ENCODE data around the gene DAGLB.
"Not testable (repeated sequence)": the region's sequence is repeated elsewhere in the genome, so short reads cannot be mapped to it uniquely, and the experiment has no call there.

DAGLB gene

DNA sequence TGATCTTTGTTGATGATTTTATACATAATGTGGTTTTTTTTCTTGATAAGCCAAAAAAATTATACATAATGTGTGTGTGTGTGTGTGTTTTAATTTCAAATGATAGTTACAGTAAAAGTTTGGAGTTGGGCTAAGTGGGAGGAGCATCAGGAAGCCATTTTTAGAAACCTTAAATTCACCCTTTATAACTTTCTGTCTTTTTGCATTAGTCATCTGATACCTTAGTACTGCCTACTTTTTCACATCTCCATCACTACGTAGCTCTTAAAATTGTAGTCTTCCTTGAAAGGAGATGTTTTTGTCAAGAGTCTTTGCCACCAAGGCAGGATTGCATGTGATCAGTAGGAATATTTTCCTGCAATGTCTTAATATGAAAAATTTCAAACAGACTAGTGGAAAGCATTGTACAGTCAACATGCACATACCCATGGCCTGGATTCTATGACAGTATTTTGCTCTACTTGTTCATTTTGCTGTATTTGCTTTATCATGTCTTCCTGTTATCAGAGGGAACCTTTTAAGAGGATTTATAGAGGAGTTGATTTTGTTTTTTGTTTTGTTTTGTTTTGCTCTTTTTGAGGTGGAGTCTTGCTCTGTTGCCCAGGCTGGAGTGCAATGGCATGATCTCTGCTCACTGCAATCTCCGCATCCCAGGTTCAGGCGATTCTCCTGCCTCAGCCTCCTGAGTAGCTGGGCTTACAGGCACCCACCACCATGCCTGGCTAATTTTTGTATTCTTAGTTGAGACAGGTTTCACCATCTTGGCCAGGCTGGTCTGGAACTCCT, 67.3 kb downstream of the DAGLB start:
- Histone ChIP-seq H3K9ac (ENCODE audit: low read length) (no peak overlapping the region), H3K4me1 (ENCODE audit: low read length) (peaks cover 5% of the 10 kb centered on the region; the same call in 1 of the 2 replicates), H3K27ac (ENCODE audit: low read length) (no peak overlapping the region), H3K9me2 (replicated peaks; ENCODE audit: insufficient read depth, low read length) (no peaks in the 10 kb centered on the region), H3F3A (ENCODE audit: insufficient read depth, low read length) (no peaks in the 10 kb centered on the region), H3K4me3 (ENCODE audit: low read length) (no peak overlapping the region), H2AFZ (ENCODE audit: low read length) (no peak overlapping the region), H3K27me3 (replicated peaks; ENCODE audit: insufficient read depth, low read length) (no peaks in the 10 kb centered on the region), H3K79me2 (ENCODE audit: low read length) (peaks cover 100% of the 10 kb centered on the region), H4K20me1 (ENCODE audit: insufficient read depth, low read length) (peaks cover 53% of the 10 kb centered on the region), H3K4me2 (ENCODE audit: low read depth, low read length) (no peak overlapping the region), H3K36me3 (replicated peaks; ENCODE audit: insufficient read depth, low read length) (no peaks in the 10 kb centered on the region; the same call in 1 of the 2 replicates), H3K9me3 (replicated peaks; ENCODE audit: insufficient read depth, low read length) (no peaks in the 10 kb centered on the region)
- TF ChIP-seq EZH2phosphoT487 (IDR thresholded peaks at IDR 0.05; ENCODE audit: low read length) (no peak), EZH2 (optimal IDR thresholded peaks at IDR 0.05; ENCODE audit: low read depth, low read length) (no peak)
- TF ChIP-seq, protein P1, sequence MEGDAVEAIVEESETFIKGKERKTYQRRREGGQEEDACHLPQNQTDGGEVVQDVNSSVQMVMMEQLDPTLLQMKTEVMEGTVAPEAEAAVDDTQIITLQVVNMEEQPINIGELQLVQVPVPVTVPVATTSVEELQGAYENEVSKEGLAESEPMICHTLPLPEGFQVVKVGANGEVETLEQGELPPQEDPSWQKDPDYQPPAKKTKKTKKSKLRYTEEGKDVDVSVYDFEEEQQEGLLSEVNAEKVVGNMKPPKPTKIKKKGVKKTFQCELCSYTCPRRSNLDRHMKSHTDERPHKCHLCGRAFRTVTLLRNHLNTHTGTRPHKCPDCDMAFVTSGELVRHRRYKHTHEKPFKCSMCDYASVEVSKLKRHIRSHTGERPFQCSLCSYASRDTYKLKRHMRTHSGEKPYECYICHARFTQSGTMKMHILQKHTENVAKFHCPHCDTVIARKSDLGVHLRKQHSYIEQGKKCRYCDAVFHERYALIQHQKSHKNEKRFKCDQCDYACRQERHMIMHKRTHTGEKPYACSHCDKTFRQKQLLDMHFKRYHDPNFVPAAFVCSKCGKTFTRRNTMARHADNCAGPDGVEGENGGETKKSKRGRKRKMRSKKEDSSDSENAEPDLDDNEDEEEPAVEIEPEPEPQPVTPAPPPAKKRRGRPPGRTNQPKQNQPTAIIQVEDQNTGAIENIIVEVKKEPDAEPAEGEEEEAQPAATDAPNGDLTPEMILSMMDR (IDR thresholded peaks at IDR 0.05; ENCODE audit: low read length), result no peak
- no peak for DNase-seq

DNA sequence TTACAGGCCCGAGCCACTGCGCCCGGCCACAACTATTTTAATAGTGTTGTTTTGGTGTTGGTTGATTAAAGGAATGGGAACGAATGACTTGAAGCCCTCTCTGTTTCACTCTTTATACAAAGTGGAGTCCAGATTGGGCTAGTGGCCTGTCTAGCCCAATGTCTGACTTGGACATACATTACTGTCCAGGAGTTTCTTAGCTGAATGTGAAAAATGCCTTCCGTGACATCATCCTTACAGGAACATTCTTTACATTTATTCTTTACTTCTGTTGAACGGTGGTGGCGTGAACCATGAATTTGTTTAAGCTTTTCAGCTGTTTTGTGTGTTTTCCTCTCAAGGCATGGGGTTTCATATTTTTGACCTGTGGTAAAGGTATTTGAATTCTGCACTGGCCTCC, 67.9 kb downstream of the DAGLB start:
- no peaks in the 10 kb centered on the region for H3K9me3 ChIP-seq (replicated peaks; ENCODE audit: insufficient read depth, low read length)
- no peaks in the 10 kb centered on the region for H3F3A ChIP-seq (ENCODE audit: insufficient read depth, low read length)
- H2AFZ ChIP-seq (ENCODE audit: low read length), result no peak overlapping the region
- H3K79me2 ChIP-seq (ENCODE audit: low read length), result peaks cover 100% of the 10 kb centered on the region
- no peaks in the 10 kb centered on the region for H3K9me2 ChIP-seq (replicated peaks; ENCODE audit: insufficient read depth, low read length)
- H3K27ac ChIP-seq (ENCODE audit: low read length), result no peak overlapping the region
- H3K4me1 ChIP-seq (ENCODE audit: low read length), result peaks cover 5% of the 10 kb centered on the region; the same call in 1 of the 2 replicates
- DNase-seq, result no peak
- H3K4me3 ChIP-seq (ENCODE audit: low read length), result no peak overlapping the region
- peaks cover 47% of the 10 kb centered on the region for H4K20me1 ChIP-seq (ENCODE audit: insufficient read depth, low read length)
- H3K27me3 ChIP-seq (replicated peaks; ENCODE audit: insufficient read depth, low read length), result no peaks in the 10 kb centered on the region
- TF ChIP-seq EZH2 (optimal IDR thresholded peaks at IDR 0.05; ENCODE audit: low read depth, low read length) (no peak), EZH2phosphoT487 (IDR thresholded peaks at IDR 0.05; ENCODE audit: low read length) (no peak)
- TF ChIP-seq, protein P1 (IDR thresholded peaks at IDR 0.05; ENCODE audit: low read length), result no peak
- H3K36me3 ChIP-seq (replicated peaks; ENCODE audit: insufficient read depth, low read length), result no peaks in the 10 kb centered on the region; the same call in 1 of the 2 replicates
- H3K4me2 ChIP-seq (ENCODE audit: low read depth, low read length), result no peak overlapping the region
- no peak overlapping the region for H3K9ac ChIP-seq (ENCODE audit: low read length)

DNA sequence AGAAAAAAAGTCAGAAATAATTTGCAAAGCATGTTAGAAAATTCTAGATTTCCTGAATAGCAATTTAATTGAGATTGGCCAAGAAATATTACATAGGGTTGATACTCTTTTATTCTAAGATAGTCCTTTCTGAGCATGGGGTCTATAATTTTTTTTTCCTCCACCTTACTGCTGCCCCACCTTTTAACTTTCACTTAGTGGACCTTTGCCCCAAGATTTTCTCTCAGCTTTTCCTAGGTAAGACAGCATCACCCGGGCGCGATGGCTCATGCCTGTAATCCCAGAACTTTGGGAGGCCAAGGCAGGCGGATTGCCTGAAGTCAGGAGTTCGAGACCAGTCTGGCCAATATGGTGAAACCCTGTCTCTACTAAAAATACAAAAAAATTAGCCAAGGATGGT, 69.2 kb downstream of the DAGLB start:
- not testable (repeated sequence) for H3K4me2 ChIP-seq (ENCODE audit: low read depth, low read length); DNase-seq; H3K9me2 ChIP-seq (replicated peaks; ENCODE audit: insufficient read depth, low read length); H3K9ac ChIP-seq (ENCODE audit: low read length); H3K27ac ChIP-seq (ENCODE audit: low read length); H3K9me3 ChIP-seq (replicated peaks; ENCODE audit: insufficient read depth, low read length); H3F3A ChIP-seq (ENCODE audit: insufficient read depth, low read length); H3K36me3 ChIP-seq (replicated peaks; ENCODE audit: insufficient read depth, low read length); H3K4me1 ChIP-seq (ENCODE audit: low read length); H3K27me3 ChIP-seq (replicated peaks; ENCODE audit: insufficient read depth, low read length); H3K4me3 ChIP-seq (ENCODE audit: low read length); H2AFZ ChIP-seq (ENCODE audit: low read length)
- peaks cover 39% of the 10 kb centered on the region for H4K20me1 ChIP-seq (ENCODE audit: insufficient read depth, low read length)
- H3K79me2 ChIP-seq (ENCODE audit: low read length), result peaks cover 88% of the 10 kb centered on the region

- H3K9me2 ChIP-seq (replicated peaks; ENCODE audit: insufficient read depth, low read length), result no peaks in the 10 kb centered on the region
- H3F3A ChIP-seq (ENCODE audit: insufficient read depth, low read length), result peaks cover 4% of the 10 kb centered on the region; the same call in 1 of the 2 replicates
- no peak for TF ChIP-seq EZH2phosphoT487 (IDR thresholded peaks at IDR 0.05; ENCODE audit: low read length)
- no peak for TF ChIP-seq EZH2 (optimal IDR thresholded peaks at IDR 0.05; ENCODE audit: low read depth, low read length)
- TF ChIP-seq, protein P1 (IDR thresholded peaks at IDR 0.05; ENCODE audit: low read length), result no peak
- no peak overlapping the region for H3K27ac ChIP-seq (ENCODE audit: low read length)
- no peak overlapping the region for H3K4me3 ChIP-seq (ENCODE audit: low read length)
- peaks cover 5% of the 10 kb centered on the region; the same call in 1 of the 2 replicates for H3K4me1 ChIP-seq (ENCODE audit: low read length)
- peaks cover 71% of the 10 kb centered on the region for H3K79me2 ChIP-seq (ENCODE audit: low read length)
- no peak for DNase-seq
- H3K36me3 ChIP-seq (replicated peaks; ENCODE audit: insufficient read depth, low read length), result no peaks in the 10 kb centered on the region
- H3K9me3 ChIP-seq (replicated peaks; ENCODE audit: insufficient read depth, low read length), result no peaks in the 10 kb centered on the region
- no peak overlapping the region for H3K9ac ChIP-seq (ENCODE audit: low read length)
- H3K4me2 ChIP-seq (ENCODE audit: low read depth, low read length), result no peak overlapping the region
- H3K27me3 ChIP-seq (replicated peaks; ENCODE audit: insufficient read depth, low read length), result no peaks in the 10 kb centered on the region
- H4K20me1 ChIP-seq (ENCODE audit: insufficient read depth, low read length), result peaks cover 23% of the 10 kb centered on the region
- no peak overlapping the region for H2AFZ ChIP-seq (ENCODE audit: low read length)
Measured at GRCh38 chr7:6376820-6377219, 70.9 kb downstream of the DAGLB start.
